Measurements from ENCODE around the gene NFE2L1.
"Not testable (repeated sequence)": the region's sequence is repeated elsewhere in the genome, so short reads cannot be mapped to it uniquely, and the experiment has no call there.

Gene NFE2L1

DNA sequence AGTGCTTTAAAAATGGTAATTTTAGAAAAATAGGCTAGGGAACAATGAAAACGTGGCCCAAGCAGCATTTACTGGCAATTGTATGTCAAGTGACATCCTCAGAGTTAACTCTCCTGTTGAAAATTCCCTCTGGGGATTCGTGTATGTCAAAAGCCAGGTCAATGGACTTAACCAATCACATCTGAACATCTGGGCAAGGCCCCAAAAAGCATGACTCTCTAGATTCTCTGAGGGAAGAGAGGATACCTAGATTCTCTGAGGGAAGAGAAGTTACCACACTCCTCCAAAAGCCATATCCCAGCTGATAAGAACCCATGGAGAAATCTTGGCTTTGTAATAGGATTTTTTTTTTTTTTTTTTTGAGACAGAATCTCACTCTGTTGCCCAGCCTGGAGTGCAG lies 23.5 kb downstream of the NFE2L1 start:
- POLR2A ChIA-PET: no interaction called here
- DNase-seq (ENCODE audit: extremely low spot score): no peak
- CTCF ChIA-PET: interaction anchor here (1.0 to 4.8 kb wide), 3 partner anchors 14 to 62 kb away, joined by 3 to 27 read pairs (median 3); no protein-coding TSS in a partner anchor
- TF ChIP-seq SP1 (IDR thresholded peaks at IDR 0.05): no peak
- TF ChIP-seq FOXM1 (IDR thresholded peaks at IDR 0.05; ENCODE audit: borderline replicate concordance): no peak
- no peak for TF ChIP-seq FOXK2 (IDR thresholded peaks at IDR 0.05)
- TF ChIP-seq LEF1 (IDR thresholded peaks at IDR 0.05; ENCODE audit: borderline replicate concordance): no peak
- TF ChIP-seq, protein P1, sequence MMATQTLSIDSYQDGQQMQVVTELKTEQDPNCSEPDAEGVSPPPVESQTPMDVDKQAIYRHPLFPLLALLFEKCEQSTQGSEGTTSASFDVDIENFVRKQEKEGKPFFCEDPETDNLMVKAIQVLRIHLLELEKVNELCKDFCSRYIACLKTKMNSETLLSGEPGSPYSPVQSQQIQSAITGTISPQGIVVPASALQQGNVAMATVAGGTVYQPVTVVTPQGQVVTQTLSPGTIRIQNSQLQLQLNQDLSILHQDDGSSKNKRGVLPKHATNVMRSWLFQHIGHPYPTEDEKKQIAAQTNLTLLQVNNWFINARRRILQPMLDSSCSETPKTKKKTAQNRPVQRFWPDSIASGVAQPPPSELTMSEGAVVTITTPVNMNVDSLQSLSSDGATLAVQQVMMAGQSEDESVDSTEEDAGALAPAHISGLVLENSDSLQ (IDR thresholded peaks at IDR 0.05): no peak
- no peak for TF ChIP-seq ELF4 (IDR thresholded peaks at IDR 0.05)
- TF ChIP-seq L3MBTL2 (conservative IDR thresholded peaks at IDR 0.05): no peak
- no peak for TF ChIP-seq HDGF (IDR thresholded peaks at IDR 0.05; ENCODE audit: borderline replicate concordance)
- no peak for TF ChIP-seq TARDBP (IDR thresholded peaks at IDR 0.05)

DNA sequence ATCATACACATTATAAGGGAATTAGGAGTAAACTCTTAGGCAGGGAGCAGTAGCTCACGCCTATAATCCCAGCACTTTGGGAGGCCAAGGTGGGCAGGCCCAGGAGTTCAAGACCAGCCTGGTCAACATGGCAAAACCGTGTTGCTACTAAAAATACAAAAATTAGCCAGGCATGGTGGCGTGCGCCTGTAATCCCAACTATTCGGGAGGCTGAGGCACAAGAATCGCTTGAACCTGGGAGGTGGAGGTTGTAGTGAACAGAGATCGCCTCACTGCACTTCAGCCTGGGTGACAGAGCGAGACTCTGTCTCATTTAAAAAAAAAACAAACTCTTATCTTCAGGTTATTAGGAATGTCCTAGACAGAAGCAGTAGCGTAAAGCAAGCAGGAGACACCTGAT lies 24.7 kb downstream of the NFE2L1 start:
- ChIA-PET POLR2A (interaction anchor here (1.4 to 1.6 kb wide), 2 partner anchors 25 to 28 kb away, joined by 3 to 8 read pairs; partner anchors contain the start of gene NFE2L1), CTCF (interaction anchor here (0.6 to 4.8 kb wide), 4 partner anchors 46 to 652 kb away, joined by 3 to 27 read pairs (median 8); no protein-coding TSS in a partner anchor)
- DNase-seq (ENCODE audit: extremely low spot score): not testable (repeated sequence)

DNA sequence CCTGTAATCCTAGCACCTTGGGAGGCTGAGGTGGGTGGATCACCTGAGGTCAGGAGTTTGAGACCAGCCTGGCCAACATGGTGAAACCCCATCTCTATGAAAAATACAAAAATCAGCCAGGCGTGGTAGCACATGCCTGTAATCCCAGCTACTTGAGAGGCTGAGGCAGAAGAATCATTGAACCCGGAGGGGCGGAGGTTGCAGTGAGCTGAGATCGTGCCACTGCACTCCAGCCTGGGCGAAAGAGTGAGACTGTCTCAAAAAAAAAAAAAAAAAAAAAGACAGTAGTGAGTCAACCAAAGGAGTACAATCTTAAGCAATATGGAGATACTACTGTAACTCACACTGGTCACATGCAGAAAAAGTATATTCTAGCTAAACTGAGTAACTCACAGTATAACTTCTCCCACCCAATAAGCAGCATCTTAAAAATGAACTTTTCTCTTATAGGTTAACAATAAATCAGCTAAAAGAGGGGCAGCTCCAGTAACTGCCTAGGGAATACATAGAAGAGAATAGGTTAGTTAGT lies 25.5 kb downstream of the NFE2L1 start:
- DNase-seq (ENCODE audit: extremely low spot score): not testable (repeated sequence)
- ChIA-PET CTCF (interaction anchor here (0.6 to 4.8 kb wide), 4 partner anchors 47 to 142 kb away, joined by 3 to 27 read pairs (median 8); no protein-coding TSS in a partner anchor), POLR2A (interaction anchor here (1.4 to 1.6 kb wide), 2 partner anchors 26 to 29 kb away, joined by 3 to 8 read pairs; partner anchors contain the start of gene NFE2L1)

DNA sequence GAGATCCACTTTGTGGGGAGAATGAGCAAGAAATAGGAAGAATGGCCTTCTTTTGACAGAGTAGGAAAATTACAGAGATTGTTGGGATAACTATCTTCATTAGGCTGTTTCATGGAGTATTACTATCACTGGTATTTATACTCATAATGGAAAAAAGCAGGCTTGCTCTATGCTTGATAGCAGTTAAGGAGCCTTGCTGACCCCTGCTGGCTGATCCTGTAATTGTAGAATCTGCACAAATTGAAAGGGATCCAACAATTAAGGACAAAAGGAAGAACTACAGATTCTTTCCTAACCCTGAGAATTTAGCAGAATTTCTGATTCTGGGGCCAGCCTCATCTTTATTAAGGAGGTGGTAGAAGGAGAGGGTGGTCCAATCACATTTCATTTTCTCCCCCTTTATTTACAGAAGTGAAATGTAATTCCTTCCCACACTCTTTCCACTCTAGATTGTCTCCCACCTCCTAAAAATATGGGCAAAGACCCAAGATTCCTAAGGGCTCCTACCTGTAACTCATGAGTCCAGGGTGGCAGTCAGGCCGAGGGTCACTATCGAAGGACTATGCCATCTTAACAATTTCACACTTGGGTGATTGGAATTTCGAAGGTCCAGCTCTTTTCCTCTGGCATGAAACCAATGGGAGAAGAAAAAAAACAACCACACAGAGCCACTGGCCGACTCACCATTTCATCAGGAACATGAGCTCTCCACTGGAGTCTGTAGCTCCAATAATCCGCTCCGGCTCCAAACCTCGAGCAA lies 26.3 kb downstream of the NFE2L1 start:
- POLR2A ChIA-PET: interaction anchor here (1.0 to 2.5 kb wide), 4 partner anchors 26 to 50 kb away, joined by 3 to 9 read pairs (median 6); partner anchors contain the start of gene NFE2L1
- TF ChIP-seq NFRKB (IDR thresholded peaks at IDR 0.05) (no peak), FOXA1 (IDR thresholded peaks at IDR 0.05) (no peak), CTBP1 (IDR thresholded peaks at IDR 0.05; ENCODE audit: borderline replicate concordance) (no peak)
- DNase-seq (ENCODE audit: extremely low spot score): peak; percentile 63
- CTCF ChIA-PET: interaction anchor here (0.6 to 4.8 kb wide), 3 partner anchors 10 to 48 kb away, joined by 3 to 27 read pairs (median 5); no protein-coding TSS in a partner anchor

DNA sequence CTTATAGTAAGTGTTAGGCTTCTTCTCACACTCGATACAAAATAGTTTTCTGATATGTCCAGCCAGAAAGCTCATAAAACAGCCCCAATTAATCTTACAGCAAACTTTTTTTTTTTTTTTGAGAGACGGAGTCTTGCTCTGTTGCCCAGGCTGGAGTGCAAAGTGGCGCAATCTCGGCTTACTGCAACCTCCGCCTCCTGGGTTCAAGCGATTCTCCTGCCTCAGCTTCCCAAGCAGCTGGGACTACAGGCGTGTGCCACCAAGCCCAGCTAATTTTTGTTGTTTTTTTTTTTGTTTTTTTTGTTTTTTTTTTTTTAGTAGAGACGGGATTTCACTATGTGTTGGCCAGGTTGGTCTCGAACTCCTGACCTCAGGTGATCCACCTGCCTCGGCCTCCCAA lies 29.0 kb downstream of the NFE2L1 start:
- CTCF ChIA-PET: interaction anchor here (0.6 to 2.2 kb wide), 3 partner anchors 21 to 56 kb away, joined by 4 to 10 read pairs (median 6); no protein-coding TSS in a partner anchor
- TF ChIP-seq ZNF384 (IDR thresholded peaks at IDR 0.05): peak; percentile 27; the same call in 1 of the 2 replicates
- DNase-seq (ENCODE audit: extremely low spot score): not testable (repeated sequence)
- POLR2A ChIA-PET: interaction anchor here (0.8 to 2.5 kb wide), 3 partner anchors 10 to 31 kb away, joined by 3 to 9 read pairs (median 4); no protein-coding TSS in a partner anchor

DNA sequence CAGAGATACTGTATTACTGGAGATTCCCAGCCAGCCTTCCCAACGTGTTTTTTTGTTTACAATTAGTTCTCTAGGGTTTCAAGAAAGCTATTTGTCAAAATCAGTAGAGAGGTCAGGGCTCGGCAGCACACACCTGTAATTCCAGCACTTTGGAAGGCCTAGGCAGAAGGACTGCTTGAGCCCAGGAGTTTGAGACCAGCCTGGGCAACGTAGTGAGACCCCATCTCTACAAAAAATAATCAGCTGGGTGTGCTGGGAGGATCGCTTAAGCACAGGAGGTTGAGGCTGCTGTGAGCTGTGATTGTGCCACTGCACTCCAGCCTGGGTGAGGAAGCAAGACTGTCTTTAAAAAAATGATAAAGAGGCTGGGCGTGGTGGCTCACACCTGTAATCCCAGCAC lies 33.7 kb downstream of the NFE2L1 start:
- ChIA-PET CTCF (interaction anchor here (1.3 to 2.8 kb wide), 4 partner anchors 14 to 55 kb away, joined by 5 to 15 read pairs (median 8); no protein-coding TSS in a partner anchor), POLR2A (no interaction called here)
- TF ChIP-seq FOXK2 (IDR thresholded peaks at IDR 0.05) (no peak), HDGF (IDR thresholded peaks at IDR 0.05; ENCODE audit: borderline replicate concordance) (no peak), ARNT (IDR thresholded peaks at IDR 0.05) (no peak), BHLHE40 (IDR thresholded peaks at IDR 0.05; ENCODE audit: borderline replicate concordance) (no peak), L3MBTL2 (conservative IDR thresholded peaks at IDR 0.05) (no peak), ELF4 (IDR thresholded peaks at IDR 0.05) (no peak), LEF1 (IDR thresholded peaks at IDR 0.05; ENCODE audit: borderline replicate concordance) (no peak), SP1 (IDR thresholded peaks at IDR 0.05) (no peak), NFRKB (IDR thresholded peaks at IDR 0.05) (no peak)
- TF ChIP-seq, protein P1 (IDR thresholded peaks at IDR 0.05): no peak
- DNase-seq (ENCODE audit: extremely low spot score): no peak

DNA sequence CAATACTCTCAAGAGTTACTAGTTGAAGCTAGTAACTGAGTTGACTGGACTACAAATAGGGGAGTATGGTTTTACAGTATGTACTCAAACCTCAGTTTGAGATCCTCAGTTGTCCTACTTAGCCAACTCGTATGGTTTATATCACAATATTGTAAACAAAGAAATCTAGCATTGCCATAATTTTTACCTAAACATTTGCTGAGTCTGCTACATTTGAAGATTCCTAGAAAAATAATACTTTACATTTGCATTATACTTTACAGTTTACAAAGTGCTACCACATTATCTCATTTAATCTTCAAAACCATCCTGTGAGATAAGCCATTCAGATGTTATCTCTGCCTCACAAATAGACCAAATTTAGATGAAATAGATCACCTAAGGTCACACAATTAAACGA lies 36.8 kb downstream of the NFE2L1 start:
- no peak for TF ChIP-seq CTBP1 (IDR thresholded peaks at IDR 0.05; ENCODE audit: borderline replicate concordance)
- no peak for TF ChIP-seq BHLHE40 (IDR thresholded peaks at IDR 0.05; ENCODE audit: borderline replicate concordance)
- no peak for TF ChIP-seq ARNT (IDR thresholded peaks at IDR 0.05)
- DNase-seq (ENCODE audit: extremely low spot score): no peak
- ChIA-PET POLR2A (interaction anchor here (1.4 kb wide), 1 partner anchor 58 kb away, joined by 3 read pairs; no protein-coding TSS in a partner anchor), CTCF (interaction anchor here (0.8 kb wide), 1 partner anchor 16 kb away, joined by 8 read pairs; no protein-coding TSS in a partner anchor)
